Measurements from ENCODE around the gene CEP72. TPM values are rescaled to one million over a fixed set of nuclear protein-coding genes. Genes with fewer than 3 reads are reported as not detected.

CEP72 gene
- total RNA-seq, 1 donor from 2014 or later = 7.0 TPM

- peaks cover 1% of the 10 kb centered on the region for H3K36me3 Mint-ChIP-seq (ENCODE audit: low read depth, unreplicated experiment)
- Histone ChIP-seq H2AFZ (ENCODE audit: low read depth, low read length) (no peak overlapping the region), H4K20me1 (ENCODE audit: insufficient read depth, low read length) (peaks cover 3% of the 10 kb centered on the region), H3K79me2 (ENCODE audit: insufficient read depth, low read length) (peaks cover 21% of the 10 kb centered on the region), H3K27ac (ENCODE audit: low read depth, low read length) (no peak overlapping the region), H3K4me3 (ENCODE audit: insufficient read depth, low read depth, low read length) (no peak overlapping the region), H3K27me3 (ENCODE audit: insufficient read depth, low read length) (no peaks in the 10 kb centered on the region), H3K9me3 (ENCODE audit: insufficient read depth, low read depth, low read length) (no peaks in the 10 kb centered on the region), H3K36me3 (ENCODE audit: insufficient read depth, low read length) (no peaks in the 10 kb centered on the region), H3K9ac (ENCODE audit: low read length) (no peak overlapping the region), H3K4me2 (ENCODE audit: low read length) (no peak overlapping the region), H3K4me1 (ENCODE audit: insufficient read depth, low read length) (peaks cover 6% of the 10 kb centered on the region)
- no peaks in the 10 kb centered on the region for H3K9me3 Mint-ChIP-seq (ENCODE audit: unreplicated experiment)
- no peak overlapping the region for H3K27ac Mint-ChIP-seq (ENCODE audit: unreplicated experiment)
- H3K27me3 Mint-ChIP-seq (ENCODE audit: low read depth, unreplicated experiment) = peaks cover 32% of the 10 kb centered on the region
- FAIRE-seq (no peak), DNase-seq (ENCODE audit: low read depth) (no peak)
- peaks cover 9% of the 10 kb centered on the region for H3K4me1 Mint-ChIP-seq (ENCODE audit: low read depth, unreplicated experiment)
- no peak overlapping the region for H3K4me3 Mint-ChIP-seq (ENCODE audit: unreplicated experiment)
- TF ChIP-seq EZH2 (IDR thresholded peaks at IDR 0.05; ENCODE audit: insufficient read depth, low read length) = no peak
- TF ChIP-seq, protein P1, sequence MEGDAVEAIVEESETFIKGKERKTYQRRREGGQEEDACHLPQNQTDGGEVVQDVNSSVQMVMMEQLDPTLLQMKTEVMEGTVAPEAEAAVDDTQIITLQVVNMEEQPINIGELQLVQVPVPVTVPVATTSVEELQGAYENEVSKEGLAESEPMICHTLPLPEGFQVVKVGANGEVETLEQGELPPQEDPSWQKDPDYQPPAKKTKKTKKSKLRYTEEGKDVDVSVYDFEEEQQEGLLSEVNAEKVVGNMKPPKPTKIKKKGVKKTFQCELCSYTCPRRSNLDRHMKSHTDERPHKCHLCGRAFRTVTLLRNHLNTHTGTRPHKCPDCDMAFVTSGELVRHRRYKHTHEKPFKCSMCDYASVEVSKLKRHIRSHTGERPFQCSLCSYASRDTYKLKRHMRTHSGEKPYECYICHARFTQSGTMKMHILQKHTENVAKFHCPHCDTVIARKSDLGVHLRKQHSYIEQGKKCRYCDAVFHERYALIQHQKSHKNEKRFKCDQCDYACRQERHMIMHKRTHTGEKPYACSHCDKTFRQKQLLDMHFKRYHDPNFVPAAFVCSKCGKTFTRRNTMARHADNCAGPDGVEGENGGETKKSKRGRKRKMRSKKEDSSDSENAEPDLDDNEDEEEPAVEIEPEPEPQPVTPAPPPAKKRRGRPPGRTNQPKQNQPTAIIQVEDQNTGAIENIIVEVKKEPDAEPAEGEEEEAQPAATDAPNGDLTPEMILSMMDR (IDR thresholded peaks at IDR 0.05; ENCODE audit: insufficient read depth, low read depth, low read length) = no peak
Observed at GRCh38 chr5:609506-609905, 2.6 kb upstream of the CEP72 start.

GRCh38 chr5:610011-610743 lies 2.0 kb upstream of the CEP72 start:
- Histone ChIP-seq H3K27ac (ENCODE audit: low read depth, low read length) (no peak overlapping the region), H3K27me3 (ENCODE audit: insufficient read depth, low read length) (no peaks in the 10 kb centered on the region), H2AFZ (ENCODE audit: low read depth, low read length) (no peak overlapping the region), H3K79me2 (ENCODE audit: insufficient read depth, low read length) (peaks cover 27% of the 10 kb centered on the region), H3K9me3 (ENCODE audit: insufficient read depth, low read depth, low read length) (no peaks in the 10 kb centered on the region), H3K4me3 (ENCODE audit: insufficient read depth, low read depth, low read length) (no peak overlapping the region), H3K4me1 (ENCODE audit: insufficient read depth, low read length) (peaks cover 6% of the 10 kb centered on the region), H3K9ac (ENCODE audit: low read length) (no peak overlapping the region), H3K4me2 (ENCODE audit: low read length) (peak overlapping the region; percentile 86), H3K36me3 (ENCODE audit: insufficient read depth, low read length) (no peaks in the 10 kb centered on the region), H4K20me1 (ENCODE audit: insufficient read depth, low read length) (peaks cover 3% of the 10 kb centered on the region)
- Mint-ChIP-seq H3K4me1 (ENCODE audit: low read depth, unreplicated experiment) (peaks cover 11% of the 10 kb centered on the region), H3K4me3 (ENCODE audit: unreplicated experiment) (no peak overlapping the region), H3K36me3 (ENCODE audit: low read depth, unreplicated experiment) (peaks cover 1% of the 10 kb centered on the region), H3K27ac (ENCODE audit: unreplicated experiment) (no peak overlapping the region), H3K9me3 (ENCODE audit: unreplicated experiment) (no peaks in the 10 kb centered on the region), H3K27me3 (ENCODE audit: low read depth, unreplicated experiment) (peaks cover 28% of the 10 kb centered on the region)
- no peak for TF ChIP-seq EZH2 (IDR thresholded peaks at IDR 0.05; ENCODE audit: insufficient read depth, low read length)
- TF ChIP-seq, protein P1 (IDR thresholded peaks at IDR 0.05; ENCODE audit: insufficient read depth, low read depth, low read length) = no peak
- no peak for DNase-seq (ENCODE audit: low read depth)
- FAIRE-seq = no peak

Data from astrocyte (in vitro differentiated cells and primary cell).